Measurements from ENCODE around the gene BRK1.
"Not testable (repeated sequence)": the region's sequence is repeated elsewhere in the genome, so short reads cannot be mapped to it uniquely, and the experiment has no call there.

Gene BRK1

GRCh38 chr3:10166213-10166604 lies 50.7 kb downstream of the BRK1 start:
- Histone ChIP-seq H3K4me3 (replicated peaks; ENCODE audit: low read depth, low read length) (no peak overlapping the region), H3K36me3 (ENCODE audit: control insufficient read depth, insufficient read depth, low read length) (0 out of 2 replicates have a peak, but pooled peaks cover 1% of the 10 kb centered on the region), H3K27me3 (replicated peaks; ENCODE audit: control insufficient read depth, insufficient read depth, low read length) (no peaks in the 10 kb centered on the region)
- TF ChIP-seq CTCF (IDR thresholded peaks at IDR 0.05; ENCODE audit: insufficient read depth, low read length, poor library complexity, severe bottlenecking), result no peak
- DNase-seq (ENCODE audit: extremely low read depth, insufficient read length), result no peak

GRCh38 chr3:10169000-10169496 lies 53.6 kb downstream of the BRK1 start:
- no peak for TF ChIP-seq CTCF (IDR thresholded peaks at IDR 0.05; ENCODE audit: insufficient read depth, low read length, poor library complexity, severe bottlenecking)
- 0 out of 2 replicates have a peak, but pooled peaks cover 1% of the 10 kb centered on the region for H3K36me3 ChIP-seq (ENCODE audit: control insufficient read depth, insufficient read depth, low read length)
- no peak for DNase-seq (ENCODE audit: extremely low read depth, insufficient read length)
- no peaks in the 10 kb centered on the region for H3K27me3 ChIP-seq (replicated peaks; ENCODE audit: control insufficient read depth, insufficient read depth, low read length)
- no peak overlapping the region for H3K4me3 ChIP-seq (replicated peaks; ENCODE audit: low read depth, low read length)

GRCh38 chr3:10170915-10171478 lies 55.5 kb downstream of the BRK1 start:
- no peak for TF ChIP-seq CTCF (IDR thresholded peaks at IDR 0.05; ENCODE audit: insufficient read depth, low read length, poor library complexity, severe bottlenecking)
- 0 out of 2 replicates have a peak, but pooled peaks cover 1% of the 10 kb centered on the region for H3K36me3 ChIP-seq (ENCODE audit: control insufficient read depth, insufficient read depth, low read length)
- no peak for DNase-seq (ENCODE audit: extremely low read depth, insufficient read length)
- H3K27me3 ChIP-seq (replicated peaks; ENCODE audit: control insufficient read depth, insufficient read depth, low read length), result no peaks in the 10 kb centered on the region
- H3K4me3 ChIP-seq (replicated peaks; ENCODE audit: low read depth, low read length), result no peak overlapping the region

GRCh38 chr3:10173095-10173925 lies 57.8 kb downstream of the BRK1 start:
- DNase-seq (ENCODE audit: extremely low read depth, insufficient read length), result no peak
- no peaks in the 10 kb centered on the region for H3K27me3 ChIP-seq (replicated peaks; ENCODE audit: control insufficient read depth, insufficient read depth, low read length)
- no peak for TF ChIP-seq CTCF (IDR thresholded peaks at IDR 0.05; ENCODE audit: insufficient read depth, low read length, poor library complexity, severe bottlenecking)
- H3K4me3 ChIP-seq (replicated peaks; ENCODE audit: low read depth, low read length), result no peak overlapping the region
- H3K36me3 ChIP-seq (ENCODE audit: control insufficient read depth, insufficient read depth, low read length), result 0 out of 2 replicates have a peak, but pooled peaks cover 1% of the 10 kb centered on the region

GRCh38 chr3:10173926-10174435 lies 58.5 kb downstream of the BRK1 start:
- H3K36me3 ChIP-seq (ENCODE audit: control insufficient read depth, insufficient read depth, low read length), result 0 out of 2 replicates have a peak, but pooled peaks cover 1% of the 10 kb centered on the region
- no peak for TF ChIP-seq CTCF (IDR thresholded peaks at IDR 0.05; ENCODE audit: insufficient read depth, low read length, poor library complexity, severe bottlenecking)

GRCh38 chr3:10175334-10175733 lies 59.9 kb downstream of the BRK1 start:
- not testable (repeated sequence) for DNase-seq (ENCODE audit: extremely low read depth, insufficient read length); H3K36me3 ChIP-seq (ENCODE audit: control insufficient read depth, insufficient read depth, low read length); H3K27me3 ChIP-seq (replicated peaks; ENCODE audit: control insufficient read depth, insufficient read depth, low read length); H3K4me3 ChIP-seq (replicated peaks; ENCODE audit: low read depth, low read length)

More at GRCh38 chr3:10173926-10174435, 58.5 kb downstream of the BRK1 start:
- Histone ChIP-seq H3K4me3 (replicated peaks; ENCODE audit: low read depth, low read length) (no peak overlapping the region), H3K27me3 (replicated peaks; ENCODE audit: control insufficient read depth, insufficient read depth, low read length) (no peaks in the 10 kb centered on the region)
- no peak for DNase-seq (ENCODE audit: extremely low read depth, insufficient read length)

GRCh38 chr3:10176150-10176549 lies 60.7 kb downstream of the BRK1 start:
- not testable (repeated sequence) for H3K4me3 ChIP-seq (replicated peaks; ENCODE audit: low read depth, low read length); H3K36me3 ChIP-seq (ENCODE audit: control insufficient read depth, insufficient read depth, low read length); H3K27me3 ChIP-seq (replicated peaks; ENCODE audit: control insufficient read depth, insufficient read depth, low read length); DNase-seq (ENCODE audit: extremely low read depth, insufficient read length)
